Measurements from ENCODE around the gene SMIM28. TPM values are rescaled to one million over a fixed set of nuclear protein-coding genes. Genes with fewer than 3 reads are reported as not detected.

The SMIM28 gene
- total and polyA plus RNA-seq, 9 of the 15 experiments (the other 6 are each of a cell fraction or from before 2014, with no cell fraction given): not detected

- H3K9me3 ChIP-seq (replicated peaks; ENCODE audit: control insufficient read depth, insufficient read depth, low read depth, low read length): no peaks in the 10 kb centered on the region
- in situ Hi-C loops (cut with MboI): no loop called here
- H3K27ac ChIP-seq (ENCODE audit: extremely low read depth, low read depth, low read length): no peak overlapping the region
- H3K79me2 ChIP-seq (ENCODE audit: control insufficient read depth, insufficient read depth, low read length): no peaks in the 10 kb centered on the region
- ATAC-seq (no peak), DNase-seq (ENCODE audit: extremely low read depth in 1 of 4, low spot score in 3 of 4) (no peak), FAIRE-seq (no peak)
- ChIA-PET CTCF (ENCODE audit: low intra/inter-chr PET ratio) (no interaction called here), POLR2A (interaction anchor here (1.1 kb wide), 1 partner anchor 9 kb away, joined by 5 read pairs; no protein-coding TSS in a partner anchor)
- no TSS peak for BruUV-seq (replicated peaks)
- H3K9me1 ChIP-seq (ENCODE audit: control insufficient read depth, insufficient read depth, low read length): no peaks in the 10 kb centered on the region
- intact Hi-C loops (cut with micrococcal nuclease): no loop called here
- no peak overlapping the region for H2AFZ ChIP-seq (ENCODE audit: low read depth, low read length)
- H3K4me3 ChIP-seq: no peak overlapping the region
- peaks cover 17 to 20% of the 10 kb centered on the region in 2 experiments; a peak in 4 of 5 replicates for H3K27me3 ChIP-seq (ENCODE audit: control insufficient read depth in 2 of 2, insufficient read depth in 2 of 2, low read length in 2 of 2)
- H3K9ac ChIP-seq (ENCODE audit: insufficient read depth in 1 of 2, low read depth in 2 of 2, low read length in 2 of 2): no peak overlapping the region
- H3K4me1 ChIP-seq (replicated peaks in 1 of 2; ENCODE audit: control insufficient read depth in 2 of 2, insufficient read depth in 2 of 2, low read length in 2 of 2): no peaks in the 10 kb centered on the region; a peak in 3 of 5 replicates
- no peaks in the 10 kb centered on the region for H3K36me3 ChIP-seq (ENCODE audit: control insufficient read depth, insufficient read depth, low read length)
- WGBS (ENCODE audit: insufficient coverage, low coverage, missing lambda C conversion rate): 0% methylated on average over 1 of the region's 1 CpG
- TF ChIP-seq ZNF589 (CRISPR knock-in tag; IDR thresholded peaks at IDR 0.05; ENCODE audit: low read depth) (no peak), ZKSCAN8 (CRISPR knock-in tag; IDR thresholded peaks at IDR 0.05) (no peak), LARP7 (IDR thresholded peaks at IDR 0.05) (no peak), C11orf30 (IDR thresholded peaks at IDR 0.05; ENCODE audit: low read depth) (no peak), MTF1 (CRISPR knock-in tag; IDR thresholded peaks at IDR 0.05; ENCODE audit: borderline replicate concordance) (no peak), ZNF354B (CRISPR knock-in tag; IDR thresholded peaks at IDR 0.05) (no peak), TGIF2 (CRISPR knock-in tag; IDR thresholded peaks at IDR 0.05) (no peak), NRF1 (conservative IDR thresholded peaks at IDR 0.05 in 1 of 2, IDR thresholded peaks at IDR 0.05 in 1 of 2) (no peak)
- no peaks in the 10 kb centered on the region for H4K20me1 ChIP-seq (replicated peaks; ENCODE audit: control insufficient read depth, insufficient read depth, low read length)
- no peak overlapping the region for H3K4me2 ChIP-seq (ENCODE audit: insufficient read depth, low read length)
These were observed 38.7 kb upstream of the SMIM28 start for GRCh38 chr6:138339024-138339423.

- Histone ChIP-seq H2AFZ (ENCODE audit: low read depth, low read length) (no peak overlapping the region), H3K4me1 (replicated peaks in 1 of 2; ENCODE audit: control insufficient read depth in 2 of 2, insufficient read depth in 2 of 2, low read length in 2 of 2) (no peaks in the 10 kb centered on the region; a peak in 1 of 5 replicates), H3K27ac (ENCODE audit: extremely low read depth, low read depth, low read length) (no peak overlapping the region), H3K9ac (ENCODE audit: insufficient read depth in 1 of 2, low read depth in 2 of 2, low read length in 2 of 2) (no peak overlapping the region), H4K20me1 (replicated peaks; ENCODE audit: control insufficient read depth, insufficient read depth, low read length) (no peaks in the 10 kb centered on the region), H3K79me2 (ENCODE audit: control insufficient read depth, insufficient read depth, low read length) (no peaks in the 10 kb centered on the region), H3K4me3 (no peak overlapping the region), H3K4me2 (ENCODE audit: insufficient read depth, low read length) (no peak overlapping the region), H3K27me3 (ENCODE audit: control insufficient read depth in 2 of 2, insufficient read depth in 2 of 2, low read length in 2 of 2) (peaks cover 3 to 10% of the 10 kb centered on the region in 2 experiments; a peak in 3 of 5 replicates), H3K36me3 (ENCODE audit: control insufficient read depth, insufficient read depth, low read length) (no peaks in the 10 kb centered on the region), H3K9me3 (replicated peaks; ENCODE audit: control insufficient read depth, insufficient read depth, low read depth, low read length) (no peaks in the 10 kb centered on the region), H3K9me1 (ENCODE audit: control insufficient read depth, insufficient read depth, low read length) (no peaks in the 10 kb centered on the region)
- WGBS (ENCODE audit: insufficient coverage, low coverage, missing lambda C conversion rate): 0% methylated on average over 1 of the region's 1 CpG
- no peak for FAIRE-seq
- in situ Hi-C loops (cut with MboI) (no loop called here), intact Hi-C loops (cut with micrococcal nuclease) (no loop called here)
- no TSS peak for BruUV-seq (replicated peaks)
- no peak for TF ChIP-seq HDAC3 (IDR thresholded peaks at IDR 0.05; ENCODE audit: borderline replicate concordance, partially characterized antibody)
- no peak for TF ChIP-seq ATF7 (IDR thresholded peaks at IDR 0.05)
- no peak for TF ChIP-seq SREBF2 (CRISPR knock-in tag; IDR thresholded peaks at IDR 0.05)
- no peak for TF ChIP-seq TCF3 (CRISPR knock-in tag; IDR thresholded peaks at IDR 0.05)
- no peak for TF ChIP-seq CBFA2T2 (conservative IDR thresholded peaks at IDR 0.05)
- no peak for TF ChIP-seq ZFX (CRISPR knock-in tag; IDR thresholded peaks at IDR 0.05)
- no peak for TF ChIP-seq GATA2 (CRISPR knock-in tag; IDR thresholded peaks at IDR 0.05)
- no peak for TF ChIP-seq ZNF3 (CRISPR knock-in tag; IDR thresholded peaks at IDR 0.05)
- no peak for TF ChIP-seq ZNF24 (IDR thresholded peaks at IDR 0.05)
- no peak for DNase-seq (ENCODE audit: extremely low read depth in 1 of 4, low spot score in 3 of 4)
- ChIA-PET POLR2A (no interaction called here), CTCF (ENCODE audit: low intra/inter-chr PET ratio) (no interaction called here)
- ATAC-seq: no peak
These were observed 36.5 kb upstream of the SMIM28 start for GRCh38 chr6:138341176-138341575.
